Activated T-cell treated with anti-CD3 and anti-CD28 coated beads for 1 hour (primary cell): ENCODE data around the gene MT1E.
"Not testable (repeated sequence)": the region's sequence is repeated elsewhere in the genome, so short reads cannot be mapped to it uniquely, and the experiment has no call there.

Experiments used
- DNase-seq: peaks from one replicate; pipeline ENCODE4 v3.0.0-alpha.2; 2020; ENCODE audit warnings: low read depth

Gene MT1E

DNA sequence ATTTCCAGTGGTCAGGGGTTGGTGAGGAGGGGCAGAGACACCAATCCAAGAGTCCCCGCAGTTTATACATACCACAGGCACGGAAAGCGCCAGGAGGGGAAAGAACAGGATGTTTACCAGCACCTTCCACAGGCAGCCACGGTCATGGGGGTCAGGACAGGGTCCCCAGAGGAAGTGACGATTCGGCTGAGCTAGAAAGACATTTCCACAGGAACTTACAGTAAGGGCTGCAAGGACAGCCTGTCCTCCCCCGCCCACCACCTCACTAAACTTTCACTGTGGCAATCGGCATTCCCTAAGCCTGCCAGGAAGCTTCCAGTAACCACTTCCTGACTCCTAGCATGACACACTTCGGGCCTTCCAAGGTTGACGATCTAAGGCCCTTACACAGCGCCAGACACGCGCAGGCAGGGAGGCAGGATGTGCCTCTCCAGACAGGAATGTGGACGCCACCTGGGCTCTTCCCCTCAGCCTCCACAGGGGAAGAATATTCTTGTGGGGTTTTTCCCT is 18.4 kb upstream of the MT1E start:
- DNase-seq: no peak

DNA sequence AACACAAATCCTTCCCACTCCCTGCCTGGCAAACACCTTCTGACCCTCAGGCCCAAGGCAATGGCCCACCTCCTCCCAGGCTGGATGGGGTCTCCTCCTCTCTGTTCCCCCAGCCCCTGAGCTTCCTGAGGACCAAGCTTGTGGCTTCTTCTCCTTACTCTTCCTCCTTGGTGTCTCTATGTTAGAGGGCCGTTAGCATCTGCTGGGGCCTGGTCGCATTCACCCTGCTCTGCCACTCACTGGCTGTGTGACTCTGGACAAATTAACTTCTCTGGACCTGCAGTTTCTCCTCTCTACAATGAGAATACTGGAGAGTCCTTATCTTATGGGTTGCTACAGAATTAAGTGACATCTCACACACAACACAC is 17.9 kb upstream of the MT1E start:
- DNase-seq: no peak

DNA sequence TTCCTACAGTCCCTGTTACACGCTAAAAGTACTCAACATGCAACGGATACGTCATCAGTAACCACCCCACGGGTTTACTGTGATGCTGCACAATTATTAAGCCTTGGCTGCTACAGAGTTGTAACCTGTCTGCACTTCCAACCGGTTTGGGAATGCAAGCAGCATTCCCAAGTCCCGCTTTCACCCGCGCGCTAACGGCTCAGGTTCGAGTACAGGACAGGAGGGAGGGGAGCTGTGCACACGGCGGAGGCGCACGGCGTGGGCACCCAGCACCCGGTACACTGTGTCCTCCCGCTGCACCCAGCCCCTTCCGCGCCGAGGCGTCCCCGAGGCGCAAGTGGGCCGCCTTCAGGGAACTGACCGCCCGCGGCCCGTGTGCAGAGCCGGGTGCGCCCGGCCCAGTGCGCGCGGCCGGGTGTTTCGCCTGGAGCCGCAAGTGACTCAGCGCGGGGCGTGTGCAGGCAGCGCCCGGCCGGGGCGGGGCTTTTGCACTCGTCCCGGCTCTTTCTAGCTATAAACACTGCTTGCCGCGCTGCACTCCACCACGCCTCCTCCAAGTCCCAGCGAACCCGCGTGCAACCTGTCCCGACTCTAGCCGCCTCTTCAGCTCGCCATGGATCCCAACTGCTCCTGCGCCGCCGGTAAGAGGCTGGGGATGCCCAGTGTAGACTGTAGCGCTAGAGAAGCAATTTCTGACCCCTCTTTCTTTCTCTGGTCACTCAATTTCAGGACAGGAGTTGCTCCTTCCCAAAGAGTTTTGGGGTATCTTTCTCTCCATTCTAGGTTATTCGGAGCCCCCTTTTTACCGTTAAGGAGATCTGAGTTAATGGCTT is 17.3 kb upstream of the MT1E start, which contains the start of gene MT2A:
TSS of gene MT2A (plus strand) at position 542 of the 833 bp plus-strand sequence. CDS start at position 614, 72 bp downstream.
- peak; percentile 80 for DNase-seq

DNA sequence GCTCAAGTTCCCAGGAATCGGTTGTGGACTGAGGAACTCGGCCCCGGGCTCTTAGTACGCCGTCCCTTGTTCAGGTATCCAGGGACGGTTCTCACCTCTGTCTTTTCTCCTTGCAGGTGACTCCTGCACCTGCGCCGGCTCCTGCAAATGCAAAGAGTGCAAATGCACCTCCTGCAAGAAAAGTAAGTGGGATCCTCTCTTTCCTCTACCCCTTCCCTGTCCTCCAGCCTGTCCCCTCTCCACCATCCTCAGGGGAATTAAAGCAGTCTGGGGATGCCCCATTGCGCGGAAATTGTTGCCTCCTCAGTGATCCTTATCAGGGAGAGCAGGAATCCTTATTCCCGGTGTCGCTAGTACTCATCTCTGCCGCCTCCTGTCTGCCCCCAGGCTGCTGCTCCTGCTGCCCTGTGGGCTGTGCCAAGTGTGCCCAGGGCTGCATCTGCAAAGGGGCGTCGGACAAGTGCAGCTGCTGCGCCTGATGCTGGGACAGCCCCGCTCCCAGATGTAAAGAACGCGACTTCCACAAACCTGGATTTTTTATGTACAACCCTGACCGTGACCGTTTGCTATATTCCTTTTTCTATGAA is 16.6 kb upstream of the MT1E start:
- no peak for DNase-seq

DNA sequence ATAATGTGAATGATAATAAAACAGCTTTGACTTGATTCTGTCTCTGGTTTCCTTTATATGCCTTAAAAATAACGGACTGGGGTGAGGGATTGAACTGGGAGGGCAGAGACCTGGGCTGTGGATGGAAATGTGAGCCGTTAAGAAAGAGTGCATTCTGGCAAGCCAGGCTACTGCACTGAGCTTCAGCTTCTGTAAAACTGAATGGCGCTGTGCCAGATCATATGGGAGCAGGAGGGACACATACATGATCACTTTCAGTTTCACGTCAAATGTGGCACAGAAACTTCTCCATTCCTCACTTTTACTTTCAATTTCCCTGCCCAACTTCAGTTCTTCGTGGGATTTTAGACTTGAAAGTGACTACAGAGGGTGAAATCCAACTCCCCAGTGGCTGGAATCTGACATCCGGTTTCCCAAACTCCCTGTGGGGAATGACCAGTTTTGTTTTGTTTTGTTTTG is 16.1 kb upstream of the MT1E start:
- DNase-seq: peak; percentile 59

DNA sequence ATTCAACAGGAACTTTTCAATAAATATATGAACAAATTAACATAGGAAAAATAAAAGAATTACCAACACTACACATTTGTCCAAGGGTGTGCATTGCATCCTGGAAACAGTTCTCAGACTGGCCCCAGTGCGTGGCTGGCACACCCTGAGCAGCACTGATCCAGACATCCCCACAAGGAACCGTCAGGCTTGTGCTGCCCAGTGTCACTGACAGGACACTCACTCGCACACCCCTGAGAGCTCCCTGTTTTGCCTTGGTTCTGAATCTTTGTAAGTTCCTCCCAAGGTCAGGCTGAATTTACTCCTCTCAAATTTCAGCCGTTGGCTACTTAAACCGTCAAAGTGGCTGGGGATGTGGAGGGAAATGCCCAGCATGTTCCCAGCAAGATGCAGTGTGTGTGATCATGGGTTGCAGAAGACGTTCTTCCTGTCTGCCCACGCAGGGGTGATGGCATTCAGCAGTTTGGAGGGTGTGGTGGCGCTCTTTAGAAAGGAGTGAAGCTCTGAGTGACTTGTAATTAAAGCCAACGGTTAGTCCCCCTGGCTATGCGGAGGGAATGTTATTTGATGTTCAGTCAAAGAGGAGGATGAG is 15.5 kb upstream of the MT1E start:
- DNase-seq: peak; percentile 47

DNA sequence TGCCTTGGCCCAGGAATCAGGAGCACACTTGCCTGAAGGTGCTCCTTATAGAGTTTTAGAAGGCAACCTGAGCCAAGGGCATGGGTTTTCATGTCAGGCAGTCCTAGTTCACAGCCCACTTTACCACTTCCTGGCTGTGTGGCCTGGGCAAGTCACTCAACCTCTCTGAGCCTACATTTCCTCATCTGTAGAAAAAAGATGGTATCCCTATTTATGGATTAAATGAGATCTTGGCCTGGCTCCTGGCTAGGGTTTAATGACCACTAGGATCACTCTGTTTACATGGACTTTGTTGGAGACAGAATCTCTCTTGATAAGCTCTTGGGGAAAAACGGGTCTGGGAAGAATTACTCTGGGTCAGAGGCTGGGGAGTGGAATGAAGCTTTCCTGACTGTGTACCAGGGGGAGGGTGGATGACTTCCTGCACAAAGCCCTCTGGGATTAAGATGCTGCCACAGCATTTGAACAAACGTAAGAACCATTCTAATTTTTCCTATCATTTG is 14.9 kb upstream of the MT1E start:
- DNase-seq: no peak

DNA sequence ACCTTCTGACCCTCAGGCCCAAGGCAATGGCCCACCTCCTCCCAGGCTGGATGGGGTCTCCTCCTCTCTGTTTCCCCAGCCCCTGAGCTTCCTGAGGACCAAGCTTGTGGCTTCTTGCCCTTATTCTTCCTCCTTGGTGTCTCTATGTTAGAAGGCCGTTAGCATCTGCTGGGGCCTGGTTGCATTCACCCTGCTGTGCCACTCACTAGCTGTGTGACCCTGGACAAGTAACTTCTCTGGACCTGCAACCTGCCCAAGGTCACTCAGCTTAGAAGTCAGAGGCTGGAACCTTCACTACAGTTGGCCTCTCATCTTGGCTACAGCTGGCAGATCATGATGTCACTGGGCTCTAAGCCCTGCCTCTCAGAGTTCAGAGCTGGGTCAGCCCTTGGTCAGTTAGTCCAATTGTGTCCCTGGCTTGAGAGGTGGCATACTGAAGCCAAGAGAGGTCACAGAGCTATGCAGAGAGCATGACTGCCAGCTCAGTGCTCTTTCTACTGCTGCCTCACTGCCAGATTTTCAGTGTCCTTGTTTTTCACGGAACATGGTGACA is 14.2 kb upstream of the MT1E start:
- no peak for DNase-seq

DNA sequence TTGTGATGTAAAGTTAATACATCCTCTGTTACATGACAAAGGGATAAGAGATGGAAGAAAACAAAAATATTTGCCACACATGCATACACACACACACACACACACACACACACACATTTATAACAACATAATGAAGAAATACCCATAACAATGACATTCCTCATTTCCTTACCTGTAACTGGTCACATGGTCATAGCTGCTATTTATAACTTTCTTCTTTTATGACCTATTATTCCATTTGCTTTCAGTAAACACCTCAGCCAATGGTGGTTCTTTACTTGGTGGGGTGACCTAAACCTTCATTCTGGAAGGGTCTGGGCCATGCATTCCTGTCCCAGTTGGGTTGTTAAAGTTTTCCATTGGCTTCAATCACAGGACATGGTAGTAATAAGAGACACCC is 11.9 kb upstream of the MT1E start:
- no peak for DNase-seq

DNA sequence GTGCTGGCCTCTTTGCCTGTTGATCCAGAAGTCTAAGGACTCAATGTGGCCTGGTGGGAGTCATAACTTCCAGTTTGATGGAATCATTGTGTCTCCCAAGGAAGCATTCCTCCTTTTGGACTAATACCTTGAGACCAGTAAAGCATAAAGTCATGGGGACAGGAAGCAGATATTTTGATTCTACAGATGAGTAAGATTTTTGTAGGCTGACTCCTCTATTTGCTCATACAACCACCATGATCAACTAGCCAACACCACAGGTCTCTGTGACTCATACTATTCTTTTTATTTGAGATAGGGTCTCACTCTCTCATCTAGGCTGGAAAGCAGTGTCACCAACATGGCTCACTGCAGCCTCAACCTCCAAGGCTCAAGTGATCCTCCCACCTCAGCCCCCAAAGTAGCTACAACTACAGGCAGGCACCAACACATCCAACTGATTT is 11.0 kb upstream of the MT1E start:
- DNase-seq: no peak

DNA sequence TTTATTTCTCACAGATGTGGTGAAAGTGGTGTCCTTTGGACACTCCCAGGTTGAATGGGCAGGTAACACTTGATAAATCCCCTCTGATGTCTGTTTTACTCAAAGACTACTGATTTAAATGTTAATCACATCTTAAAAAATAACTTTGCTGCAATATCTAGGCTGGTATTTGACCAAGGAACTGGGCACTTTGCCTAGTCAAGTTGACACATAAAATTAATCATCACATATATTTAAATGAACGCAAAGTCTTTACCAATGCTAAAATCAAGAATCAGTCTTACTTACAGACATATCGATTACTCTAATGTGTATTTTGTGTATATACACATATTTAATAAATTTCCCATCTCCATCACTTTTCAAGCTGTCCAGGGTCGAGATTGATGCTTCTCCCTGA is 10.2 kb upstream of the MT1E start:
- DNase-seq: no peak

DNA sequence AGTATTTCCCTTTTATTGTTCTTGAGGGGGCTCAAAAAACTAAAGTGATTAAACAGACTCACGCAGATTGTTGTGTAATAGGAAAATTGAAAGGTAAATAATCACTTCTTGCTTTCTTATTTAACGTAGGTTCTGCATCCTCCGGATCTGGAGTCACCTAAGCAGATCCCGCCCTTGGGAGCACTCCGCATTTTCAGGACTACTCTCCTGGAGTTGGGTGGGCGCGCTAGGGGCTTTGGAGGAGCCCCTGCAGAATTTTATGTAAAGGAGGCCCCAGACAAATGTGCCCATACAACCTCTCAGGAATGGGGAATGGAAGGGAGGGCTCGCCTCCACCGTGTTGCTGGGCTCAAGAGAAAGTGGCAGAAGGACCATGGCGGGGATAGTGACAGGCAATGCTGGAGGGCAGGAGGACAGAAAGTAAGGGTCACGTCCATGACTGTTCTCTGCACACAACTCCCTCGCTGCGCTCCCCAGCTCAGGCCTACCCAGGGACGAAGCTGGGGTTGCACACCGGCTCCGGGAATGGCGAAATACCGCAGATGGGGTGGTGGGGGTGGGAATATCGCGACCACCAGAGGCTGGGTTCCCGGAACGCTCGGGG is 8.9 kb upstream of the MT1E start:
- DNase-seq: no peak

DNA sequence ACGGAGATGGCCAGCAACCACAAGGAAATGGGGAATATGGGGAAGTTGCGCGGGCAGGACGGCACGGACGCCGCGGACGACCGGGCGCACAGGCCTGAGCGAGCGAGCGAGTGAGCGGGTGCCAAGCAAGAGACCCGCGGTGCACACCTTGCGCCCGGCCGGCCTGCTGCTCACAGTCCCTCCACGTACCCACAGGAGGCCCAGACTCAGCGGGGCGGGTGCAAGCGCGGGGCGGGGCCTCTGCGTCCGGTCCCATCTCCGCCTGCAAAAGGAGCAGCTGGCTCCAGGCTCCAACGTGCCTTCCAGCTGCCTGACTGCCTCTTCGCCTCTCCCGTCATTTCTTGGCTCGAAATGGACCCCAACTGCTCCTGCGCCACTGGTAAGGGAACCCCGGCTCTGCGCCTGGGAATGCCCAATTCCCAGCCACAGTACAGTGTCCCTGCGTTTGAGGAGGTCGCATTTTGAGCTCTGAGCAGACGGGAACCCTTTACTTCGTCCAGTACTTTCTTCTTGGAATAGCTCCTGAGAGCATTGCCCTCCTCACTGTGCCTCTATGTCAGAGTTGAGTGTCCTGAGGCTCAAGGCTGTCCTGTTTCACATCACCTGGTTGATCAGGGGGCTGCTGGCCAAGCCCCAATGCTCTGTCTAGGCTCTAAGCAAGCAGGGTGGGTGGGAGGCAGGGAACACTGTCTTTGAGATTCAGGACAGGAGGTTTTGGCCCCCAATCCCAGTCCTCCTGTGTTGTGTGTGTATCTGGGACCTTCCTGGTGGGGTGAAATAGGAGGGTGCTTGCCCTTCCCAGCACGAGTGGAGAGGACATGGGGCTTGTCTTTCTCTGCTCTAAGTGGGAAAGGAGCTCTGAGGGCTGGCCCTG is 8.1 kb upstream of the MT1E start:
- peak; percentile 40 for DNase-seq

DNA sequence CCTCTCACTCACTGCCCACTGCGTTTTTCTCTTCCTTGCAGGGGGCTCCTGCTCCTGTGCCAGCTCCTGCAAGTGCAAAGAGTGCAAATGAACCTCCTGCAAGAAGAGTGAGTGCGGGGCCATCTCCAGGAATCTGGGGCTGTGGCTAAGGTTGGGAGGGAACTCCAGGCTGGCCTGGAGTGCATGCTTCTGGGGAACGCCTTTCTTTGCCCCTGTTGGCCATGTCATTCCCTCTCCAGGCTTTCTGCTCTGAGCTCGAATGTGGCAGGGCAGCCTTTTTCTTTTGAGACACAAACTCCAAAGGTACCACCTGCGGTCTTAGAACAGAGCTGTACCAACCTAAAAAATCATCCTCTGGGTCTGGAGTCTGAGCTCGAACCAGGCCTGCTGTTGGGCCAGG is 7.4 kb upstream of the MT1E start:
- no peak for DNase-seq

DNA sequence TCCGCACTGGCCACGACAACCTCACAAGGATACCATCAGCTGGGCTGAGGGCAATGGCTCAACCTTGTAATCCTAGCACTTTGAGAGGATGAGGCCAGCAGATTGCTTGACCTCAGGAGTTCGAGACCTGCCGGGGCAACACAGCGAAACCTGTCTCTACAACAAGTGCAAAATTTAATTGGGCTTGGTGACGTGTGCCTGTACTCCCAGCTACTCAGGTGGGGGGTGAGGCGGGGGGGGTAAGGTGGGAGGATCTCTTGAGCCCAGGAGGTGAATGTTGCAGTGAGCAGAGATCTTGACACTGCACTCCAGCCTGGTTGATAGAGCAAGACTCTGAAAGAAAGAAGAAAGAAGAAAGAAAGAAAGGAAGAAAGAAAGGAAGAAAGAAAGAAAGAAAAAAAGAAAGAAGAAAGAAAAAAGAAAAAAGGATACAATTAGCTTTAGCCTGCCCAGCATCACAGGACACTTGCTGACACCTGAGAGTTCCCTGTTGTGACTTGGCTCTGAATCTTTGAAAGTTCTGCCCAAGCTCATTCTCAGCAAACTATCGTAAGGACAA is 5.2 kb upstream of the MT1E start:
- DNase-seq: no peak

DNA sequence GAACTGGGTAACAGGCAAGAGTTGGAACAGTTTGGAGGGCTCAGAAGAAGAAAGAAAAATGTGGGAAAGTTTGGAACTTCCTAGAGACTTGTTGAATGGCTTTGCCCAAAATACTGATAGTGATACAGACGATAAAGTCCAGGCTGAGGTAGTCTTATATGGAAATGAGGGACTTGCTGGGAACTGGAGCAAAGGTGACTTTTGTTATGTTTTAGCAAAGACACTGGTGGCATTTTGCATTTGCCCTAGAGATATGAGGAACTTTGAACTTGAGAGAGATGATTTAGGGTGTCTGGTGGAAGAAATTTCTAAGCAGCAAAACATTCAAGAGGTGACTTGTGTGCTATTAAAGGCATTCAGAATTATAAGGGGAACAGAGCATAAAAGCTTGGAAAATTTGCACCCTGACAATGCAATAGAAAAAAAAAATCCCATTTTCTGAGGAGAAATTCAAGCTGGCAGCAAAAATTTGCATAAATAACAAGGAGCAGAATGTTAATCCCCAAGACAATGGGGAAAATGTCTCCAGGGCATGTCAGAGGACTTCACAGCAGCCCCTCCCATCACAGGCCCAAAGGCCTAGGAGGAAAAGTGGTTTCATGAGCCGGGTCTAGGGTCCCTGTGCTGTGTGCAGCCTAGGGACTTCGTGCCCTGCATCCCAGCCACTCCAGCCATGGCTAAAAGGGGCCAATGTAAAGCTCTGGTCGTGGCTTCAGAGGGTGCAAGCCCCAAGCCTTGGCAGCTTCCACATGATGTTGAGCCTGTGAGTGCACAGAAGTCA is 3.7 kb upstream of the MT1E start:
- not testable (repeated sequence) for DNase-seq

DNA sequence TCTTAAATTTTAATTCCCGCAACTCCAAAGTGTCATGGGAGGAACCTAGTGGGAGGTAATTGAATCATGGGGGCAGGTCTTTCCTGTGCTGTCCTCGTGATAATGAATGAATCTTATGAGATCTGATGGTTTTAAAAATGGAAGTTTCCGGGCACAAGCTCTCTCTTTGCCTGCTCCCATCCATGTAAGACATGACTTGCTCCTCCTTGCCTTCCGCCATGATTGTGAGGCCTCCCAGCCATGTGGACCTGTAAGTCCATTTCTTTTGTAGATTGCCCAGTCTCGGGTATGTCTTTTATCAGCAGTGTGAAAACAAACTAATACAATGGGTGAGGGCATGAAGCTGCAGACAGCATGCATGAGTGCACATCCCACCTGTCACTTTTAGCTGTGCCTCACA is 2.4 kb upstream of the MT1E start:
- not testable (repeated sequence) for DNase-seq

DNA sequence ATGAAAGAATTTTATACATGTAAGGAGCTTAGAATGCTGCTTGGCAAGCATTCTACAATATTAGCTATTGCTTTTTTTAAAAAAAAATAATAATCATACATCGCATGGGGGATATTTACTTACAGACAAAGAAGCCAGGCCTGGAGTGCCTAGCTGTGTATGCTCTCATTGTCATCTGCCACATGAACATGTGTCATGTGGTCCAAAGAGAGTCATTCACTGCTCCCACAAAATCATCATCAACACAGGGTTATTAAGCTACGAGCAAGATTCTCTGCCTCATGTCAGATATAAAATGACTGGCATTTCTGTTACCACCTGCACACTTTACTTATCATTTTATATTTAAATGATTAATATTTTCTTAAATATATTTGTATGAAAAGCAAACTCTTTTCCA is 1.9 kb upstream of the MT1E start:
- no peak for DNase-seq

DNA sequence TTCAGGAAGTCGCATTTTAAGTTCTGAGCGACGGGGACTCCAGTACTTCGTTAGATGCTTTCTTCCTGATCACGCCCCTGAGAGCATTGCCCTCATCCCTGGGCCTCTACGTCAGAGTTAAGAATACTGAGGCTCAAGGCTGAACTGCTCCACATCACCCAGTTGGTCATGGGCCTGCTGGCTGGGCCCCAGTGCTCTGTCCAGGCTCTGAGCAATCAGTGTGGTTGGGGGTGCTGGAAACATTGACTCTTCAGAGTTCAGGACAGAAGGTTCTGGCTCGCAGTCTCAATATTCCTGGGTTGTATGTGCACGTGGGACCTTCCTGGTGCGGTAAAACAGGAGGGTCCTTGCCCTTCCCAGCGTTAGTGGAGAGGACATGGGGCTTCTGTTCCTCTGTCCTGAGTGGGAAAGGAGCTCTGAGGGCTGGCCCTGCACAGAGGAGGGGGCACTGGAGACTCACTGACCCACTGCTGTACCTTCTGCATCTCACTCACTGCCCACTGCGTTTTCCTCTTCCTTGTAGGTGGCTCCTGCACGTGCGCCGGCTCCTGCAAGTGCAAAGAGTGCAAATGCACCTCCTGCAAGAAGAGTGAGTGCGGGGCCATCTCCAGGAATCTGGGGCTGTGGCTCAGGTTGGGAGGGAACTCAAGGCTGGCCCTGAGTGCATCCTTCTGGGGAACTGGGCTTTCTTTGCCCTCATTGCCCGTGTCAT is 518 bp downstream of the MT1E start:
- no peak for DNase-seq
